Activated T-helper 2 cell treated with anti-CD3 and anti-CD28 coated beads, Interferon-gamma antibody, Interleukin-2, Interleukin-4, amounts not matched to agents 10 μg/mL and 5 μg/mL and 100 μg/mL, durations not matched to agents 14 hours and 24 hours and 36 hours (primary cell): ENCODE data around the gene PTPRG. TPM values are rescaled to one million over a fixed set of nuclear protein-coding genes. Genes with fewer than 3 reads are reported as not detected.

Experiments
- DNase-seq: peaks from one replicate; pipeline ENCODE4 v3.0.0; 2021; ENCODE audit warnings: low spot score
- H3K27ac Mint-ChIP-seq: one replicate; pipeline ENCODE4 v1.8.0; 2021; ENCODE audit warnings: mixed read lengths
- H3K27me3 Mint-ChIP-seq: one replicate; pipeline ENCODE4 v1.8.0; 2021; ENCODE audit warnings: low read depth, mixed read lengths
- H3K36me3 Mint-ChIP-seq: one replicate; pipeline ENCODE4 v1.8.0; 2021; ENCODE audit warnings: low read depth, mixed read lengths
- H3K4me1 Mint-ChIP-seq: one replicate; pipeline ENCODE4 v1.8.0; 2021; ENCODE audit warnings: low read depth, mixed read lengths
- H3K4me3 Mint-ChIP-seq: one replicate; pipeline ENCODE4 v1.8.0; 2021; ENCODE audit warnings: low read depth, mild to moderate bottlenecking, moderate library complexity, mixed read lengths
- H3K9me3 Mint-ChIP-seq: one replicate; pipeline ENCODE4 v1.8.0; 2021; ENCODE audit warnings: mixed read lengths
- intact Hi-C: fragments of 100-400 bp; cut with micrococcal nuclease; formaldehyde crosslinking; loops from one replicate; pipeline ENCODE4 v1.15.1; 2023
- total RNA-seq: library from RNA; stranded (reverse); gene quantifications from 2 replicates; pipeline ENCODE4 v1.2.3, GENCODE V29; 2022

PTPRG gene
- total RNA-seq, 1 donor from 2014 or later, result 5.1 TPM

DNA sequence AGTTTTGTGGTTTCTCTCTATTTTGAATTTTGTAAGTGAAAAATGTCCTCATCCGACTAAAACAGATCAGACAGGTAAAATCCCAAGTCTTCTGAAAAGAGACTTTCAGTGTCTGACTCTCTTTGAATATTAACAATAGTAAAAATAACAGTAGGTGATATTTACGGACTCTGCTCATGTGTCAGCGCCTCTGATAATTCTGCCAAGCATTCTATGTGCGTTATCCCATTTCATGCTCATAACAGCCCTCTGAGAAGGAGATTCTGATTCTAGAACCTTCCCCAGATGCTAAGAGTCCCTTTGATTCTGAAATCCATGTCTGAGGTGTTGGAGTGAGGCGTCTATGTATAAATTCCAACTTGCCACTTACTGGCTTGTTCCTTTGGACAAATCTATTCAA, 529.1 kb downstream of the PTPRG start:
- H3K36me3 Mint-ChIP-seq, result no peaks in the 10 kb centered on the region
- H3K27ac Mint-ChIP-seq, result no peak overlapping the region
- DNase-seq, result no peak
- no peaks in the 10 kb centered on the region for H3K27me3 Mint-ChIP-seq
- H3K4me3 Mint-ChIP-seq, result no peak overlapping the region
- H3K9me3 Mint-ChIP-seq, result no peaks in the 10 kb centered on the region
- intact Hi-C loops, result no loop called here
- H3K4me1 Mint-ChIP-seq, result no peaks in the 10 kb centered on the region

DNA sequence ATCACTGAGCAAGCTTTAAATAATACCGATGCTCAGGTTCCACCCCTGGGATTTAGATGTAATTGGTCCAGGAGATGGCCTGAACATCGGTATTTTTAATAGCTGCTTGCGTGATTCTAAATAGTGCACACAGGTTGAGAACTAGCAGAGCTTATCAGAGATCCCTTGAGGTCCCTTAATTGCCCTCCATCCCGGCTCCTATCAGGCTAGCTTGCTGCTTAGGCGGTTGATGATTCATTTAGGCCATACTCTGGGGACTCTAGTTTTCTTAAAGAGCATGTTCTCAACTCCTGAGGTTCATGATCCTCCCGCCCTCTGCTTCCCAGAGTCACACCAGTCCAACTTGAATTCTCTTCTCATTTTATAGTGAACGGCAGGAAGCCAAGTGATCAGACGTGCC, 531.7 kb downstream of the PTPRG start:
- no peak overlapping the region for H3K4me3 Mint-ChIP-seq
- H3K9me3 Mint-ChIP-seq, result no peaks in the 10 kb centered on the region
- H3K36me3 Mint-ChIP-seq, result no peaks in the 10 kb centered on the region
- intact Hi-C loops, result no loop called here
- DNase-seq, result no peak
- no peaks in the 10 kb centered on the region for H3K27me3 Mint-ChIP-seq
- no peak overlapping the region for H3K27ac Mint-ChIP-seq
- no peaks in the 10 kb centered on the region for H3K4me1 Mint-ChIP-seq

DNA sequence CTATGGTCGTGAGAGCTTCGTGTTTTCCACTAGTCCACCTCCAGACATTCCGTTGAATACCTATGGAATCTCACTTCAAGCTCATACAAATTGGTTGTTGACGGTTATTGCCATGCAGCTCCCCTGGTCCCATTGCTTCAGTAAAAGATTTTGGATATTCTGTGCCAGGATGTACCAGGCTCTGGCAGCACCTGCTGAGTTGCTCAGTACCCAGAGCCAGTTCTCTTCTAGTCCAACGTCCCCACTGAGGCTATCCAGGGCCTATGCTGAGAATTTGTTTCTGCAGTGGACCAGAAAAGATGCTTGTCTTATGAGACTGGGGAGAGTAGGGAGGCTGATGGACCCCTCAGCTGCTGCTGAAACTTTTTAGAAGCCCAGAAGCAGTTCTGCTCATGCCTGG, 533.1 kb downstream of the PTPRG start:
- Mint-ChIP-seq H3K27me3 (no peaks in the 10 kb centered on the region), H3K4me1 (no peaks in the 10 kb centered on the region), H3K36me3 (no peaks in the 10 kb centered on the region), H3K9me3 (no peaks in the 10 kb centered on the region), H3K27ac (no peak overlapping the region), H3K4me3 (no peak overlapping the region)
- no peak for DNase-seq
- intact Hi-C loops, result no loop called here

DNA sequence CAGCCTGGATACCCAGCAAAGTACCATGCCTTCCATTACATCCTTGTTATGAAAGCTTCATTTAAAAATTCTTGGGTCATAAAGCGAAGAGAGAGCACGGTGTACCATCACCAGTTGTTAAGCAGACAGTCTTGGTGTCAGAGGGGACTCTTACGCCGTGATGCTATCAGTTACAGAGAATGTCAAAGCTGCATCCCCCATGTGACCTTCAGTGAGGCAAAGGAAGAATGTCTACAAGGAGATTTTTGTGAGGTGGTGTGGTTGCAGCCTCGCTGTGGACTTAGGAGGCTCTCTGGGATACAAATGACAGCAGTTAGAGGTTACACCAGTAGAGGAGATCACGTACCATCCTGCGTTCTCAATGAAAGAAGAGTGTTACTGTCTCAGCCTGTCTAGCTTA, 533.7 kb downstream of the PTPRG start:
- Mint-ChIP-seq H3K27me3 (no peaks in the 10 kb centered on the region), H3K27ac (no peak overlapping the region), H3K36me3 (no peaks in the 10 kb centered on the region), H3K9me3 (no peaks in the 10 kb centered on the region), H3K4me1 (no peaks in the 10 kb centered on the region), H3K4me3 (no peak overlapping the region)
- DNase-seq, result no peak
- intact Hi-C loops, result no loop called here

DNA sequence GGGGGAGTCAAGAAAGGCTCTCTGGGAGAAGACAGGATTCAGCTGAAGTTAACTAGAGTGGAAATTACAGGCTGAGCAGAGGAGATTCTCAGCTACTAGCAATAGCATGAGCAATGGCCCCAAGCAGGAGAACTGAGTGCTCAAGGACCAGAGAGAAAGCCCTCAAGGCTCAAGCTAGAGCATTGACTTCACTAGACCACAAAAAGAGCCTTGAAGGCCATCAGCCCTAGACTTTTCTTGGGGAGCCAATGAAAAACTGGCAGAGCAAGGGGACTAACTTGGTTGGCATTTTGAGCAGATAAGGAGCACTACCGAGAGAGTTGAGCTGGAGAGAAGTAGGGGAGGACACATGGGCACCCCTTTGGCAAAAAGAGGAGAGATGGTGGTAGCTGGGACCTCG, 534.4 kb downstream of the PTPRG start:
- no peaks in the 10 kb centered on the region for H3K9me3 Mint-ChIP-seq
- no peak overlapping the region for H3K27ac Mint-ChIP-seq
- DNase-seq, result no peak
- H3K36me3 Mint-ChIP-seq, result no peaks in the 10 kb centered on the region
- no peaks in the 10 kb centered on the region for H3K27me3 Mint-ChIP-seq
- intact Hi-C loops, result no loop called here
- no peak overlapping the region for H3K4me3 Mint-ChIP-seq
- no peaks in the 10 kb centered on the region for H3K4me1 Mint-ChIP-seq

DNA sequence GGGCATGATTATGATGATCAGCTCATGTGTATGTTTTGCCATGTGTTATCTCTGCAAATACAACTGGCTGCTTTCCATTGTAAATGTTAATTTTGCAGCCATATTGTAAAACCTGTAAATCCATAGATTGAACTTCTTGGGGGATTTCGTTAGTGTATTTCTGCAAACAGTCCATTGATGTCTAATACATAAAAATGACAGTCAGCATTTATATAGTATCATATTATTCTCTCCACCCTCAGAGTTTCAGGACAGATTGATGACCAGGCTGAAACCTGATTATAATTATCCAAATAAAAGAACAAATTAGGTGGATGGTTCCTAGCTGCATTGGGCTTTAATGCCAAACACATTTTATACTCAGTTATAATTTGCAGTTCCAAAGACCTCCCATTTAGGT, 535.1 kb downstream of the PTPRG start:
- no peaks in the 10 kb centered on the region for H3K9me3 Mint-ChIP-seq
- H3K4me1 Mint-ChIP-seq, result no peaks in the 10 kb centered on the region
- H3K27ac Mint-ChIP-seq, result no peak overlapping the region
- H3K27me3 Mint-ChIP-seq, result no peaks in the 10 kb centered on the region
- no peak overlapping the region for H3K4me3 Mint-ChIP-seq
- intact Hi-C loops, result no loop called here
- H3K36me3 Mint-ChIP-seq, result no peaks in the 10 kb centered on the region
- DNase-seq, result no peak

DNA sequence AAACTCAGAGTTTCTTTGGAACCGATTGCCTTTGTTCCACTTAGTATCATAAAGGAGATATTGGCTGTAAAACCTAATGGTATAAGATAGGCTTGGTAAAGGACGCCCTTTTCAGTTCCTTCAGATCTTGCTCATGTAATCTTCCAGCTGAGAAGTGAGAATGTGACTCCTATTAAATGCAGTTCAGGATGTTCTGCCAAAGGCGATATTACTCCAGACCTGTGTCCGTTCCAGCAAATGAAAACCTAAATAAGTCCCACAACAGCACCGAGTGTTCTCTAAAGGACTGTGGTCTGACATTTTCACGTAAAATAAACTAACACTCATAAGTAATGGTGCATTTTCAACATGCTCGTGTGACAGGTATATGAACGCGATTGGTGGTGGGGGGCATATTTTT, 535.8 kb downstream of the PTPRG start:
- H3K9me3 Mint-ChIP-seq, result no peaks in the 10 kb centered on the region
- DNase-seq, result no peak
- H3K36me3 Mint-ChIP-seq, result no peaks in the 10 kb centered on the region
- no peaks in the 10 kb centered on the region for H3K4me1 Mint-ChIP-seq
- intact Hi-C loops, result no loop called here
- no peak overlapping the region for H3K4me3 Mint-ChIP-seq
- H3K27ac Mint-ChIP-seq, result no peak overlapping the region
- no peaks in the 10 kb centered on the region for H3K27me3 Mint-ChIP-seq

DNA sequence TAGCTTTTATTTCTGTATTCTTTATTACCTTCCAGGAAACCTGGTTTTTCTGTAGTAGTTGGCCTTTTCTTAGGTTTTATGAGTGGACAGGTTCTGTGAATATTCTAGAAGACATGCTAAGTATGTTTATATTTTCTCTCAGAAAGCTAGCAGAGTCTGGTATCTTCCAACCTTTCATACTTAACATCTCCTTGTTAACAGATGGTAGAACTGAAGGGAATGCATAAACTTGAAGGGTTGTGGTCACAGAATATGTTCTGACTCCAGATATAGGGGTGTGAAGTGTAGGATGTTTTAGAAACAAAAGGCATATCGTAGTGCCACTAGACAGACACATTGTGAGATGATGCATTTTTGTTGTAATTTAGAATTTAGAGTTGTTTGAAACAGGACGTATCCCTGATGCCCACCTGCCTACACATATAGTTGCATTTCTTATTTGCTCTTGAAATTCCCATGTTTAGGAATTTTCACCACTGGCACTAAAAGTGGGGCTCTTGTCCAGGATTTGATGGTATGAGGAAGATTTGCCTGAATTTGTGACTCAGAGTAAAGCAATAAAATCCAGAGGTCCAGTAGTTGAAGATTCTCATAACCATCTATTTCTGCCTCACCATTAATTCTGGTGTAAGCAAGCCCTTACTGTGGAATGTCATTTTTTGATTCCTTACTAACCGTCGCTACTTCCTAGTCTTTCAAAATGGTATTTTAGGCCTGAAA, 537.4 kb downstream of the PTPRG start:
- no peak for DNase-seq
- Mint-ChIP-seq H3K4me1 (no peaks in the 10 kb centered on the region), H3K4me3 (no peak overlapping the region), H3K9me3 (no peaks in the 10 kb centered on the region), H3K27me3 (no peaks in the 10 kb centered on the region), H3K36me3 (no peaks in the 10 kb centered on the region), H3K27ac (no peak overlapping the region)
- intact Hi-C loops, result no loop called here

DNA sequence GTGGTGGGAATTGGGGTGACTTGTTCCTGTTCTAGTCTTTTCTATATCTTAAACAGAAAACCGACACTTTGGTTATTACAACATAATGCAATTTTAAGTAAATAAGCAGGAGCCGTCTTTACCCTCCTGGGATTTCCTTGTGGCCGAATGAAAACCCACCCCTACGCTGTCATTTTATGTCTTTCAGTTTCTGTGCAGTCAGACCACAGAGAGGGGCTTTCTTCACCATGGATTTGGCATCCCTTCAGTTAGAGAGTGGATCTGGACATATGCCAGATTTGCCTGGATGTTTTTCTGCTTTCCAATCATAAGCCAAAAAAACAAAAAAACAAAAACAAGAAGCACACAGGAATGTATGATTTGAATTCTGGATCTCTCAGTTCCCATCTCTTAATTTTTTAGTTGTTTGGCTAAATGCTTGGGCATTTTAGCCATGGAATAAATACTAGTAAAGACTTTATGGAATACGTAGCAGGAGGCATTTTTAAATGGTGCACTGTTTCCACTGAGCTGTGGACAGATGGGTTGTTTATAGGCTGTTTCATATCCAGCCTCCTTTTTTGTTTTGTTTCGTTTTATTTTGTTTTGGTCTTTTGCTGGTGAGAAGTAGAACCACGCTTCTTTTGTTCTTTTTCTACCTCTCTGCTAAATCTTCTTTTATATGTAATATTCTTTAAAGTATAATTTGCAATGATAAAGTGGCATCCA, 539.1 kb downstream of the PTPRG start:
- Mint-ChIP-seq H3K27me3 (no peaks in the 10 kb centered on the region), H3K27ac (no peak overlapping the region), H3K4me3 (no peak overlapping the region), H3K9me3 (no peaks in the 10 kb centered on the region), H3K4me1 (no peaks in the 10 kb centered on the region), H3K36me3 (no peaks in the 10 kb centered on the region)
- DNase-seq, result no peak
- intact Hi-C loops, result no loop called here

DNA sequence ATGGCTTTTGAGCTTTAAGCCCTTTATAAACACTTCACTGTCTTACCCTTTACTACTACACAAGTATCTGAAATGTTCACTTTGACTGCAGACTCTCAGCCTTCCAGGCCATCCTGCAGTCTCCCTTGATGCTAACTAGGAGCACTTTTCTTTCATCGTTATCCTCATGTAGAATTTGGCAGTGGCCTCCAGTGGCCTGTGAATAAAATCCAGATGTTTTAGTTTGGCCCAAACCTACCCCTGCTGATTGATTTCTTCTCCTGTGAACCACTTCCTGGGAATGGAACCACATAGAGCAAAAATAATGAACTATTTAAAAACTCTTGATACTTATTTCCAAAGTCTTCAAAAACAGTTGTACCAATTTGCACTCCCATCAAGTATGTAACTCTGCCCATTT, 540.1 kb downstream of the PTPRG start:
- H3K27me3 Mint-ChIP-seq, result no peaks in the 10 kb centered on the region
- H3K9me3 Mint-ChIP-seq, result no peaks in the 10 kb centered on the region
- H3K4me3 Mint-ChIP-seq, result no peak overlapping the region
- H3K36me3 Mint-ChIP-seq, result no peaks in the 10 kb centered on the region
- H3K27ac Mint-ChIP-seq, result no peak overlapping the region
- intact Hi-C loops, result no loop called here
- H3K4me1 Mint-ChIP-seq, result no peaks in the 10 kb centered on the region
- no peak for DNase-seq

DNA sequence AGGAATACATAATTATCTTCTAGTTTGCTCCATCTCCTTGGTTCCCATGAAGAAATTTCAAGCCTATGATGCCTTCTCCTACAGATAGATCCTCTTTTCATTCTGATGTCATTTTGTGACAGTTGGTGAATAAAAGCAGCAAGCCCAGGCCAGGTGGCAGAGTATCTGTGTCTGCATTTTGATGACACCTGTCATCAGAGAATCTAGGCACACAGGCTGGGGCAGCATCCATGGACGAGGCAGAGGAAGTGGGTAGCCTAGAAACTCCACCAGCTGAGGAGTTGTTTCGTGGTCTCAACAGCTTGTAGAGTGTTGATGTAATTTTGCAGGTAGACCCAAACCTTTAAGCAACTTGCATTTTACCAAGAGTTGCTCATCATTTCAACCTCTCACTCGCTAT, 542.2 kb downstream of the PTPRG start:
- Mint-ChIP-seq H3K4me1 (no peaks in the 10 kb centered on the region), H3K36me3 (no peaks in the 10 kb centered on the region), H3K27ac (no peak overlapping the region), H3K27me3 (no peaks in the 10 kb centered on the region), H3K9me3 (no peaks in the 10 kb centered on the region), H3K4me3 (no peak overlapping the region)
- intact Hi-C loops, result no loop called here
- no peak for DNase-seq

DNA sequence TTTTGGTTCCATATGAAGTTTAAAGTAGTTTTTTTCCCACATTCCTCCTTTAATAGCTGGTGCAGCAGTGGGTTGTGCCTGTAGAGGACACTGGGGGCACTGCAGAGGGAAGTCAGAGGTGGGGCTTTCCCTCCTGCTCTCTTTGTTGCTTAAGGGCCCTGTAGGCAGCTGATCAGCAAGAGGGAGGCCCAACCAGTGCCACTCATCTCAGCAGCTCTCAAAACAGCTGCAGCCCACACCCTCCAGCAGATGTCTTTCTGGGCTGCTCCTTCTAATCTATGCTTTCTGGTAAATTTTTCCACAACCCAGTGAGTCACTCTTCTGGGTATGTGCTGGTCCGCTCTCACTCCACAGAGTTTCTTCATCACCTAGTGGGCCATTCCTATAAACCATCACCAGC, 548.2 kb downstream of the PTPRG start:
- intact Hi-C loops, result no loop called here
- no peak overlapping the region for H3K4me3 Mint-ChIP-seq
- H3K36me3 Mint-ChIP-seq, result no peaks in the 10 kb centered on the region
- no peak for DNase-seq
- H3K9me3 Mint-ChIP-seq, result peaks cover 9% of the 10 kb centered on the region
- H3K27ac Mint-ChIP-seq, result no peak overlapping the region
- no peaks in the 10 kb centered on the region for H3K27me3 Mint-ChIP-seq
- no peaks in the 10 kb centered on the region for H3K4me1 Mint-ChIP-seq

DNA sequence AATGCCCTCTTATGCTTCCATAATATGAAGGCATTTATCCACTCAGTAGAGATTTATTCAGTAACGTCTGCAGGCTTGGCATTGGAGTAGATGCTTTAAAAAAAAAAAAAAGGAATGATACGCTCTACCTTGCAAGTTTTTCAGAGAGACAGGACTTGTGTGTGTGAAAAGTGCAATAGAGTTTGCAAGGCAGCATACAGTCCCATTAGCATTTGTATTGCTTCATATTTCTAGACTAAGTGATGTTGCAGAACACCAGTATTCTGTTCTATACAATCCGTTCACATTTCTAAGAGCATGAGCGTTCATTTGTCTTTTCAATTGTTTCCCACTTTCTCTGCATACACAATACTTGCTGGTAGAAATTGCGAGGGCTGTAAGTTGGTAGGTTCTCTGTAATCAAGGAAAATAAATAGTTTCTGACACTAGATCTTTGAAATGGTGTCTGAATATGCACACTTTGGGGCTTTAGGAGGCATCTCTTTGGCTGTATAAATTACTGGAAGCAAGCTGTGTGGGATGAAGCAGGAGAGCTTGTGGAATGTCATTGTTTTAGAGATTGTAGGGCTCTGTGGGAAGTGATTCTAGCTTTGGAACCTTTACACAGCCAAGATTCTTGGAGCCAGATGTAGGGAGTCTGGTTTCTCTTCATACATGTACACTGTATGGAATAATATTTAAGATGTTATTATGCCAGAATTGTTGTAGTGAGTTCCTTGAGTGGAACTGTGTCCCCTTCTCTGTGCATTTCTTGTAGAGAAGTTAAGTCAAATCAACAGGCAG, 549.3 kb downstream of the PTPRG start:
- no peaks in the 10 kb centered on the region for H3K4me1 Mint-ChIP-seq
- no peak overlapping the region for H3K27ac Mint-ChIP-seq
- intact Hi-C loops, result no loop called here
- no peak for DNase-seq
- H3K27me3 Mint-ChIP-seq, result no peaks in the 10 kb centered on the region
- peaks cover 9% of the 10 kb centered on the region for H3K9me3 Mint-ChIP-seq
- H3K4me3 Mint-ChIP-seq, result no peak overlapping the region
- H3K36me3 Mint-ChIP-seq, result no peaks in the 10 kb centered on the region
